HUES48 (cell line): Measurements from ENCODE around the gene BABAM2.
"Not testable (repeated sequence)": the region's sequence is repeated elsewhere in the genome, so short reads cannot be mapped to it uniquely, and the experiment has no call there.

Experiments used
- H3K27ac ChIP-seq: one replicate; pipeline ENCODE4 v1.7.0; 2013; ENCODE audit warnings: low read depth, low read length, inconsistent platforms
- H3K27me3 ChIP-seq: 2 replicates; pipeline ENCODE4 v1.6.1; 2013; ENCODE audit warnings: mild to moderate bottlenecking, low read length; ENCODE audit not compliant: control insufficient read depth, insufficient read depth
- H3K36me3 ChIP-seq: 2 replicates; pipeline ENCODE4 v1.6.1; 2013; ENCODE audit warnings: low read length; ENCODE audit not compliant: control insufficient read depth, insufficient read depth
- H3K4me1 ChIP-seq: 2 replicates; pipeline ENCODE4 v1.6.1; 2013; ENCODE audit warnings: mild to moderate bottlenecking, low read length; ENCODE audit not compliant: control insufficient read depth, insufficient read depth
- H3K4me3 ChIP-seq: 2 replicates; pipeline ENCODE4 v1.5.1; 2013; ENCODE audit warnings: mild to moderate bottlenecking, low read depth, low read length
- H3K9ac ChIP-seq: 2 replicates; pipeline ENCODE4 v1.6.1; 2013; ENCODE audit warnings: mild to moderate bottlenecking, low read depth, low read length, moderate library complexity
- H3K9me3 ChIP-seq: 2 replicates; pipeline ENCODE4 v1.6.1; 2013; ENCODE audit warnings: low read length; ENCODE audit not compliant: control insufficient read depth, insufficient read depth

The BABAM2 gene

GRCh38 chr2:28370354-28370753 is 479.8 kb downstream of the BABAM2 start:
- no peak overlapping the region for H3K4me3 ChIP-seq
- no peaks in the 10 kb centered on the region for H3K4me1 ChIP-seq
- no peaks in the 10 kb centered on the region for H3K9me3 ChIP-seq
- no peak overlapping the region for H3K9ac ChIP-seq
- no peak overlapping the region for H3K27ac ChIP-seq
- H3K36me3 ChIP-seq: no peaks in the 10 kb centered on the region
- H3K27me3 ChIP-seq: no peaks in the 10 kb centered on the region

GRCh38 chr2:28371728-28372127 is 481.2 kb downstream of the BABAM2 start:
- H3K27ac ChIP-seq, H3K9ac ChIP-seq, H3K27me3 ChIP-seq, H3K4me3 ChIP-seq, H3K4me1 ChIP-seq, H3K9me3 ChIP-seq, H3K36me3 ChIP-seq: not testable (repeated sequence)

GRCh38 chr2:28373854-28374253 is 483.3 kb downstream of the BABAM2 start:
- no peaks in the 10 kb centered on the region for H3K9me3 ChIP-seq
- no peak overlapping the region for H3K27ac ChIP-seq
- H3K27me3 ChIP-seq: peaks cover 6% of the 10 kb centered on the region
- no peak overlapping the region for H3K9ac ChIP-seq
- H3K4me1 ChIP-seq: peaks cover 6% of the 10 kb centered on the region; the same call in 1 of the 2 replicates
- H3K4me3 ChIP-seq: no peak overlapping the region
- H3K36me3 ChIP-seq: no peaks in the 10 kb centered on the region

DNA sequence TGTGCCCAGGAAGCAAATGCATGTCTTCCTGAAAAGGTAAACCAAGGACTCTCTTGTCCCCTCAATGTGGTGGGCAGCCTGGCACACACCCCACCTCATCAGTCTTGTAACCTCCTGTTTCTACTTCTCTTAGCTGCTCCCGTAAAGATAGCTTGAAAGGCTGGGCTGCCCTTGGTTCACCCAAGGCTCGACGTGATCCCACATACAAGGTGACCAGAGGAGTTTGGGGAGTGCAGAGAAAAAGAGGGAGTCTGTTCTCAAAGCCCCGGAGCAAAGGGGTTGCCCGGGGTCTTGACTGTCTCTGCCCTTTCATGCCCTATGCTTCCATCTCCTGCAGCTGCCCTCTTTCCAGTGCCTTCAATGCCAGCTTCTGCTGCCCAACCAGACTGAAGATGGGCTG is 483.8 kb downstream of the BABAM2 start:
- H3K36me3 ChIP-seq: no peaks in the 10 kb centered on the region
- H3K27ac ChIP-seq: no peak overlapping the region
- H3K27me3 ChIP-seq: peaks cover 10% of the 10 kb centered on the region
- H3K4me1 ChIP-seq: peaks cover 6% of the 10 kb centered on the region; the same call in 1 of the 2 replicates
- no peak overlapping the region for H3K9ac ChIP-seq
- no peaks in the 10 kb centered on the region for H3K9me3 ChIP-seq
- H3K4me3 ChIP-seq: no peak overlapping the region

DNA sequence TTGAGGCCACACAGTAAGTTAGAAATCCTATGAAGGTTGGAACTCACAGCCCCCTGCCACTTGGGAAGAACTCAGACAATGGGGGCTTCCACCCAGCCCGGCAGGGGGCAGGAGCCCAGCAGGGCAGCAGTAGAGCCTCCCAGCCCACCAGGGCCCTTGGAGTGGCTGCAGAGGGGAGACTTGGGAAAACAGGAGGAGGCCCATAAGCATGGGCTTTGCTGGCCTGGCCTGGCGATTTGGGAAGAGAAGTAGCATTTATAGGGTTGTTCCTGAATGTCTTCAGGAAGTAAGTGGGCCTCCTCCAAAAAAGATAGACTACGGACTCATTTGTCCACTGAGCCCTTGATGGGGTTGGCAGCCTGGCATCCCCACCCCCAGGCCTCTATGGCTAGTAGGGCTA is 484.7 kb downstream of the BABAM2 start:
- Histone ChIP-seq H3K27me3 (peaks cover 20% of the 10 kb centered on the region), H3K36me3 (no peaks in the 10 kb centered on the region)

GRCh38 chr2:28375742-28376631 is 485.5 kb downstream of the BABAM2 start:
- H3K27me3 ChIP-seq: peaks cover 27% of the 10 kb centered on the region
- H3K4me3 ChIP-seq: no peak overlapping the region
- H3K9me3 ChIP-seq: no peaks in the 10 kb centered on the region
- H3K4me1 ChIP-seq: peaks cover 6% of the 10 kb centered on the region; the same call in 1 of the 2 replicates
- no peak overlapping the region for H3K9ac ChIP-seq
- no peak overlapping the region for H3K27ac ChIP-seq
- H3K36me3 ChIP-seq: no peaks in the 10 kb centered on the region

More for the DNA sequence above, 484.7 kb downstream of the BABAM2 start:
- no peak overlapping the region for H3K4me3 ChIP-seq
- H3K27ac ChIP-seq: no peak overlapping the region
- H3K4me1 ChIP-seq: peaks cover 6% of the 10 kb centered on the region; the same call in 1 of the 2 replicates
- no peaks in the 10 kb centered on the region for H3K9me3 ChIP-seq
- no peak overlapping the region for H3K9ac ChIP-seq

DNA sequence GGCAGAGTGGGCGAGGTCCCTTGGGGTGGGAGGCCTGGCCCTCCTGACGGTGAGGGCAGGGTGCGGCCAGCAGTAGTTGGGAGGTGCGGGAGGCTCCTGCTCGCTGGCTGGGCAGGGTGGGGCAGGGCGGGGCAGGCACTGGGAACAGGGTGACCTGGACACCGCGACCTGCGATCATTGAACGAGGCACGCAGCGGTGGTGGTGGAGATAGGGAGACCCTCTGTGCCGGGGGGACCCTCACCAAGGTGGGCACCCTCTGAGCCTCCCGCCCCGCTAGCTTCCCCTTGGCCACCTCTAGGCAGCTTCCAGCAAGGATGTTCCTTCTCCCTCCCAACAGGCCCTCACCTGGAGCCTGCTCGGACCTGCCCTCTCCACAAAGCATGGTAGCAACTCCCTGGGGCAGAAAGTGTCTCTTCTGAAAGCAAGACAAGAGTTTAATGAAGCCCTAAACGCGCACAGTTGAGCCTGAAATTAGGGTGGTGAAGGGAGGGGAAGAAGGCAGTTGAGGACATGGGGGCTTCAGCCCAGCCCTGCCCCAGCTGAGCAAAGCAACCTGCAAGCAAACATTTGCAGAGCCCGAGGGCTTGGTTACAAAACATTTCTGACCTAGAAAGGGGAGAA is 486.8 kb downstream of the BABAM2 start:
- no peak overlapping the region for H3K9ac ChIP-seq
- H3K27ac ChIP-seq: no peak overlapping the region
- H3K9me3 ChIP-seq: no peaks in the 10 kb centered on the region
- no peak overlapping the region for H3K4me3 ChIP-seq
- peaks cover 40% of the 10 kb centered on the region for H3K27me3 ChIP-seq
- H3K4me1 ChIP-seq: peaks cover 6% of the 10 kb centered on the region; the same call in 1 of the 2 replicates
- H3K36me3 ChIP-seq: no peaks in the 10 kb centered on the region

GRCh38 chr2:28377984-28378678 is 487.6 kb downstream of the BABAM2 start:
- Histone ChIP-seq H3K27me3 (peaks cover 48% of the 10 kb centered on the region), H3K4me1 (peaks cover 6% of the 10 kb centered on the region; the same call in 1 of the 2 replicates), H3K36me3 (no peaks in the 10 kb centered on the region), H3K4me3 (no peak overlapping the region), H3K27ac (no peak overlapping the region), H3K9ac (no peak overlapping the region), H3K9me3 (no peaks in the 10 kb centered on the region)

GRCh38 chr2:28378679-28379584 is 488.4 kb downstream of the BABAM2 start:
- Histone ChIP-seq H3K9ac (no peak overlapping the region), H3K27ac (no peak overlapping the region), H3K4me3 (no peak overlapping the region), H3K4me1 (peaks cover 6% of the 10 kb centered on the region; the same call in 1 of the 2 replicates), H3K27me3 (peaks cover 49% of the 10 kb centered on the region), H3K9me3 (no peaks in the 10 kb centered on the region), H3K36me3 (no peaks in the 10 kb centered on the region)

- Histone ChIP-seq H3K4me1 (peaks cover 6% of the 10 kb centered on the region; the same call in 1 of the 2 replicates), H3K36me3 (no peaks in the 10 kb centered on the region), H3K9me3 (no peaks in the 10 kb centered on the region), H3K4me3 (no peak overlapping the region), H3K9ac (no peak overlapping the region), H3K27me3 (peaks cover 56% of the 10 kb centered on the region), H3K27ac (no peak overlapping the region)
These were observed 489.7 kb downstream of the BABAM2 start for GRCh38 chr2:28380219-28380618.
